ENCODE results near the gene EPS8. TPM values are rescaled to one million over a fixed set of nuclear protein-coding genes. Genes with fewer than 3 reads are reported as not detected.

EPS8 gene
- polyA plus RNA-seq, 1 donor (not counting 4 experiments of a cell fraction or from before 2014, with no cell fraction given) = 4.0 TPM

GRCh38 chr12:15688202-15688736 lies 100.9 kb downstream of the EPS8 start:
- H3K79me2 ChIP-seq (ENCODE audit: control insufficient read depth, insufficient read depth, low read length) = no peaks in the 10 kb centered on the region
- no peaks in the 10 kb centered on the region for H3K9me1 ChIP-seq (ENCODE audit: control insufficient read depth, extremely low read depth, insufficient read depth, low read length)
- no peak overlapping the region for H3K4me2 ChIP-seq (ENCODE audit: control insufficient read depth, extremely low read depth, insufficient read depth, low read depth, low read length)
- dilution Hi-C loops (cut with MboI; ENCODE audit: extremely low pct_ligation_motif_present, low sequenced_read_pairs) = no loop called here
- H3K27ac ChIP-seq (ENCODE audit: control insufficient read depth, insufficient read depth, low read length) = no peak overlapping the region
- no peaks in the 10 kb centered on the region for H3K4me1 ChIP-seq (ENCODE audit: control insufficient read depth, extremely low read depth, insufficient read depth, low read length)
- no peaks in the 10 kb centered on the region for H3K27me3 ChIP-seq (ENCODE audit: control insufficient read depth, extremely low read depth, insufficient read depth, low read length)
- H3K9me3 ChIP-seq (ENCODE audit: control insufficient read depth, low read depth, low read length) = no peaks in the 10 kb centered on the region
- TF ChIP-seq CTCF (optimal IDR thresholded peaks at IDR 0.05 in 1 of 3, IDR thresholded peaks at IDR 0.05 in 1 of 3, conservative IDR thresholded peaks at IDR 0.05 in 1 of 3; ENCODE audit: extremely low read depth in 1 of 3, insufficient read depth in 2 of 3, low read length in 3 of 3) = no peak
- TF ChIP-seq EZH2 (IDR thresholded peaks at IDR 0.05; ENCODE audit: low read length) = no peak
- FAIRE-seq (no peak), DNase-seq (ENCODE audit: low read depth, low spot score) (no peak)
- H2AFZ ChIP-seq (ENCODE audit: control insufficient read depth, low read length) = no peak overlapping the region
- H3K36me3 ChIP-seq (ENCODE audit: control insufficient read depth in 2 of 2, extremely low read depth in 1 of 2, insufficient read depth in 2 of 2, low read length in 2 of 2) = no peaks in the 10 kb centered on the region
- no peaks in the 10 kb centered on the region for H4K20me1 ChIP-seq (ENCODE audit: control insufficient read depth, extremely low read depth, insufficient read depth, low read length)
- no peak overlapping the region for H3K9ac ChIP-seq (ENCODE audit: control insufficient read depth, extremely low read depth, insufficient read depth, low read length)
- no peak overlapping the region for H3K4me3 ChIP-seq (ENCODE audit: control insufficient read depth in 2 of 3, extremely low read depth in 1 of 3, insufficient read depth in 2 of 3, low read depth in 1 of 3, low read length in 3 of 3)

GRCh38 chr12:15687583-15687982 lies 101.6 kb downstream of the EPS8 start:
- no peaks in the 10 kb centered on the region for H3K27me3 ChIP-seq (ENCODE audit: control insufficient read depth, extremely low read depth, insufficient read depth, low read length)
- no peak overlapping the region for H3K9ac ChIP-seq (ENCODE audit: control insufficient read depth, extremely low read depth, insufficient read depth, low read length)
- H3K36me3 ChIP-seq (ENCODE audit: control insufficient read depth in 2 of 2, extremely low read depth in 1 of 2, insufficient read depth in 2 of 2, low read length in 2 of 2) = no peaks in the 10 kb centered on the region

More at GRCh38 chr12:15687583-15687982, 101.6 kb downstream of the EPS8 start:
- no peak overlapping the region for H3K27ac ChIP-seq (ENCODE audit: control insufficient read depth, insufficient read depth, low read length)
- no peak for DNase-seq (ENCODE audit: low read depth, low spot score)
- no peak overlapping the region for H3K4me2 ChIP-seq (ENCODE audit: control insufficient read depth, extremely low read depth, insufficient read depth, low read depth, low read length)
- no peak overlapping the region for H2AFZ ChIP-seq (ENCODE audit: control insufficient read depth, low read length)
- no peaks in the 10 kb centered on the region for H3K9me1 ChIP-seq (ENCODE audit: control insufficient read depth, extremely low read depth, insufficient read depth, low read length)
- H3K9me3 ChIP-seq (ENCODE audit: control insufficient read depth, low read depth, low read length) = no peaks in the 10 kb centered on the region
- TF ChIP-seq CTCF (optimal IDR thresholded peaks at IDR 0.05 in 1 of 3, IDR thresholded peaks at IDR 0.05 in 1 of 3, conservative IDR thresholded peaks at IDR 0.05 in 1 of 3; ENCODE audit: extremely low read depth in 1 of 3, insufficient read depth in 2 of 3, low read length in 3 of 3) = no peak
- no peak for TF ChIP-seq EZH2 (IDR thresholded peaks at IDR 0.05; ENCODE audit: low read length)
- H4K20me1 ChIP-seq (ENCODE audit: control insufficient read depth, extremely low read depth, insufficient read depth, low read length) = no peaks in the 10 kb centered on the region
- no peaks in the 10 kb centered on the region for H3K79me2 ChIP-seq (ENCODE audit: control insufficient read depth, insufficient read depth, low read length)
- H3K4me1 ChIP-seq (ENCODE audit: control insufficient read depth, extremely low read depth, insufficient read depth, low read length) = no peaks in the 10 kb centered on the region
- no peak overlapping the region for H3K4me3 ChIP-seq (ENCODE audit: control insufficient read depth in 2 of 3, extremely low read depth in 1 of 3, insufficient read depth in 2 of 3, low read depth in 1 of 3, low read length in 3 of 3)
- no peak for FAIRE-seq
- dilution Hi-C loops (cut with MboI; ENCODE audit: extremely low pct_ligation_motif_present, low sequenced_read_pairs) = no loop called here
